H9 (cell line): ENCODE data around the gene FBXL13. TPM values are rescaled to one million over a fixed set of nuclear protein-coding genes. Genes with fewer than 3 reads are reported as not detected.

Experiments used
- DNase-seq: peaks from one replicate; pipeline ENCODE4 v3.0.0-alpha.2; 2017
- H2AFZ ChIP-seq: one replicate; pipeline ENCODE4 v1.6.1; 2013; ENCODE audit warnings: mild to moderate bottlenecking, low read length, control low read depth, moderate library complexity
- H2AK5ac ChIP-seq: 2 replicates; pipeline ENCODE4 v1.6.1; 2013; ENCODE audit warnings: low read length, control low read depth, mixed read lengths; ENCODE audit not compliant: insufficient read length
- H2BK120ac ChIP-seq: one replicate; pipeline ENCODE4 v1.6.1; 2013; ENCODE audit warnings: low read depth, mild to moderate bottlenecking, low read length, control low read depth, inconsistent platforms; ENCODE audit not compliant: poor library complexity, severe bottlenecking
- H2BK12ac ChIP-seq: 2 replicates; pipeline ENCODE4 v1.6.1; 2013; ENCODE audit warnings: low read length, control low read depth, mixed read lengths, low read depth; ENCODE audit not compliant: insufficient read length
- H2BK15ac ChIP-seq: 2 replicates; pipeline ENCODE4 v1.6.1; 2013; ENCODE audit warnings: low read depth, low read length, control low read depth
- H2BK20ac ChIP-seq: one replicate; pipeline ENCODE4 v1.6.1; 2013; ENCODE audit warnings: low read depth, mild to moderate bottlenecking, low read length, control low read depth, inconsistent platforms; ENCODE audit not compliant: poor library complexity, severe bottlenecking
- H2BK5ac ChIP-seq: 2 replicates; pipeline ENCODE4 v1.6.1; 2013; ENCODE audit warnings: low read length, control low read depth, mixed read lengths; ENCODE audit not compliant: insufficient read length
- H3K14ac ChIP-seq: 2 replicates; pipeline ENCODE4 v1.6.1; 2013; ENCODE audit warnings: low read length, control low read depth; ENCODE audit not compliant: insufficient read depth
- H3K18ac ChIP-seq: 2 replicates; pipeline ENCODE4 v1.6.1; 2013; ENCODE audit warnings: low read depth, mild to moderate bottlenecking, mixed read lengths, low read length, control low read depth; ENCODE audit not compliant: insufficient read length
- H3K23ac ChIP-seq: 2 replicates; pipeline ENCODE4 v1.6.1; 2013; ENCODE audit warnings: low read length, control low read depth, mixed read lengths, low read depth; ENCODE audit not compliant: insufficient read length
- H3K23me2 ChIP-seq: 2 replicates; pipeline ENCODE4 v1.6.1; 2013; ENCODE audit warnings: low read depth, mild to moderate bottlenecking, mixed read lengths, low read length, control low read depth; ENCODE audit not compliant: insufficient read length, poor library complexity, severe bottlenecking
- H3K27ac ChIP-seq: 2 replicates; pipeline ENCODE4 v1.5.1; 2013; ENCODE audit warnings: low read length, control low read depth, mixed read lengths, low read depth; ENCODE audit not compliant: insufficient read length
- H3K27me3 ChIP-seq: 2 replicates; pipeline ENCODE4 v1.6.1; 2013; ENCODE audit warnings: low read length, control low read depth, inconsistent platforms; ENCODE audit not compliant: insufficient read depth
- H3K4ac ChIP-seq: 2 replicates; pipeline ENCODE4 v1.6.1; 2013; ENCODE audit warnings: low read depth, mild to moderate bottlenecking, control low read depth, inconsistent platforms, low read length, moderate library complexity
- H3K4me1 ChIP-seq: 2 replicates; pipeline ENCODE4 v1.6.1; 2013; ENCODE audit warnings: low read length, control low read depth, inconsistent platforms; ENCODE audit not compliant: insufficient read depth
- H3K4me2 ChIP-seq: 2 replicates; pipeline ENCODE4 v1.6.1; 2013; ENCODE audit warnings: low read length, control low read depth, mixed read lengths; ENCODE audit not compliant: insufficient read length, insufficient read depth
- H3K56ac ChIP-seq: 2 replicates; pipeline ENCODE4 v1.6.1; 2013; ENCODE audit warnings: low read depth, mild to moderate bottlenecking, mixed read lengths, low read length, control low read depth; ENCODE audit not compliant: insufficient read length
- H3K79me1 ChIP-seq: 2 replicates; pipeline ENCODE4 v1.6.1; 2013; ENCODE audit warnings: low read depth, mild to moderate bottlenecking, moderate library complexity, low read length, control low read depth, inconsistent platforms; ENCODE audit not compliant: insufficient read depth, poor library complexity, severe bottlenecking
- H3K79me2 ChIP-seq: 2 replicates; pipeline ENCODE4 v1.6.1; 2013; ENCODE audit warnings: low read length, control low read depth, inconsistent platforms; ENCODE audit not compliant: insufficient read depth
- H3K9ac ChIP-seq: 2 replicates; pipeline ENCODE4 v1.6.1; 2013; ENCODE audit warnings: low read length, control low read depth, mixed read lengths; ENCODE audit not compliant: insufficient read length; ENCODE audit errors: extremely low read depth
- H3K9me3 ChIP-seq: one replicate; pipeline ENCODE4 v1.6.1; 2013; ENCODE audit warnings: low read depth, low read length, inconsistent platforms; ENCODE audit not compliant: control insufficient read depth
- H3T11ph ChIP-seq: one replicate; pipeline ENCODE4 v1.6.1; 2013; ENCODE audit warnings: mild to moderate bottlenecking, low read length, control low read depth, inconsistent platforms
- H4K20me1 ChIP-seq: one replicate; pipeline ENCODE4 v1.6.1; 2013; ENCODE audit not compliant: control insufficient read depth, insufficient read length, insufficient read depth
- H4K5ac ChIP-seq: 2 replicates; pipeline ENCODE4 v1.6.1; 2013; ENCODE audit warnings: low read depth, mild to moderate bottlenecking, mixed read lengths, low read length, control low read depth; ENCODE audit not compliant: insufficient read length
- H4K8ac ChIP-seq: replicated peaks from 2 replicates; pipeline ENCODE4 v1.6.1; 2013; ENCODE audit warnings: low read length, control low read depth, mixed read lengths, low read depth; ENCODE audit not compliant: insufficient read length
- H4K91ac ChIP-seq: 2 replicates; pipeline ENCODE4 v1.6.1; 2013; ENCODE audit warnings: low read depth, mild to moderate bottlenecking, moderate library complexity, mixed read lengths, low read length, control low read depth; ENCODE audit not compliant: insufficient read length
- H3K27ac Mint-ChIP-seq, 3 experiments: 2 replicates in 2 of 3; 3 replicates in 1 of 3; pipeline ENCODE4 v1.8.0; 2020 to 2021; ENCODE audit warnings: mixed read lengths in 3 of 3, mild to moderate bottlenecking in 1 of 3, moderate library complexity in 1 of 3
- H3K27me3 Mint-ChIP-seq: 2 replicates; pipeline ENCODE4 v1.8.0; 2021; ENCODE audit warnings: low read depth, mild to moderate bottlenecking, moderate library complexity, mixed read lengths
- H3K36me3 Mint-ChIP-seq, 3 experiments: 2 replicates in 2 of 3; 3 replicates in 1 of 3; pipeline ENCODE4 v1.8.0; 2020 to 2021; ENCODE audit warnings: low read depth in 3 of 3, mixed read lengths in 3 of 3; ENCODE audit not compliant: insufficient read depth in 1 of 3
- H3K4me1 Mint-ChIP-seq, 2 experiments: 2 replicates each; pipeline ENCODE4 v1.8.0; 2020; ENCODE audit warnings: mixed read lengths in 2 of 2
- H3K4me3 Mint-ChIP-seq, 2 experiments: 2 replicates in 1 of 2; 3 replicates in 1 of 2; pipeline ENCODE4 v1.8.0; 2020 to 2021; ENCODE audit warnings: mild to moderate bottlenecking in 2 of 2, mixed read lengths in 2 of 2, moderate library complexity in 1 of 2
- H3K9me3 Mint-ChIP-seq, 2 experiments: 2 replicates in 1 of 2; 3 replicates in 1 of 2; pipeline ENCODE4 v1.8.0; 2020; ENCODE audit warnings: mild to moderate bottlenecking in 2 of 2, mixed read lengths in 2 of 2, moderate library complexity in 1 of 2
- CTCF ChIP-seq: fragments of 200-600 bp; sonication (generic); conservative IDR thresholded peaks from 3 replicates; pipeline ENCODE4 v1.8.0; 2021; ENCODE audit warnings: antibody characterized with exemption, mild to moderate bottlenecking
- whole genome bisulfite sequencing: extraction: QIAGEN DNeasy Blood & Tissue Kit; methylation state at CpG from one replicate; pipeline ENCODE4 v1.1.7; 2013; ENCODE audit warnings: missing lambda C conversion rate, low lambda C conversion rate, mixed read lengths; ENCODE audit not compliant: insufficient read length; ENCODE audit errors: extremely low coverage; 5-methylcytosine and 5-hydroxymethylcytosine counted together
- total RNA-seq: library from RNA; stranded (reverse); gene quantifications from 2 replicates; pipeline ENCODE4 v1.2.1, GENCODE V29; 2021

The FBXL13 gene
- total RNA-seq, 1 experiment from 2014 or later: 4.4 TPM

DNA sequence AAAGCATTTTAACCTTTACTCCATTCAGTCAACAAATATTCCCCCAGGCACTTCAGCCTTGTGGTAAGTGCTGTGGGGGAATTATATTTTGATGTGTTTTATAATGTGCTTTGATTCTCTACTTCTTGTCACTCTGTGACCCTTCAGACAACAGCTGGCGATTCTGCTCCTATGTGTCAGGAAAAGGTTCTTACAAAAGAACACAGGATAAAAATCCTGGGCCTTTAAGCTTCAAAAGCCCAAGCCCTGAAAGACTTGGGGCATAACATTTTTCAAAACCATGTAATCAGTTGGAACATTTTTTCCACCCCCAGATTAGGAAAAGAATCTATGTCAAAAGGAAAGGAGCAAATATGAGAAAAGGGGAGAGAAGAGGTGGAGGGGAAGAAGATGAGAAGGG lies 199.6 kb downstream of the FBXL13 start:
- Histone ChIP-seq H4K5ac (no peak overlapping the region), H2BK20ac (no peak overlapping the region), H3K4ac (no peak overlapping the region), H3K4me2 (no peak overlapping the region), H4K91ac (no peak overlapping the region), H2BK120ac (no peak overlapping the region), H3K18ac (no peak overlapping the region), H4K8ac (no peak overlapping the region), H3K79me2 (no peaks in the 10 kb centered on the region), H3K14ac (no peak overlapping the region), H3K23me2 (no peaks in the 10 kb centered on the region), H2AFZ (no peak overlapping the region), H3K79me1 (no peaks in the 10 kb centered on the region), H2BK12ac (no peak overlapping the region), H3K23ac (no peak overlapping the region), H2BK5ac (no peak overlapping the region), H3K4me1 (no peaks in the 10 kb centered on the region), H3K56ac (no peak overlapping the region), H3K27ac (no peak overlapping the region), H3K9me3 (no peaks in the 10 kb centered on the region), H2AK5ac (no peak overlapping the region), H3K27me3 (no peaks in the 10 kb centered on the region), H2BK15ac (no peak overlapping the region), H4K20me1 (no peaks in the 10 kb centered on the region), H3K9ac (no peak overlapping the region), H3T11ph (no peak overlapping the region)
- no peaks in the 10 kb centered on the region for H3K4me1 Mint-ChIP-seq
- no peak for DNase-seq
- H3K27me3 Mint-ChIP-seq: no peaks in the 10 kb centered on the region
- H3K9me3 Mint-ChIP-seq: no peaks in the 10 kb centered on the region
- no peaks in the 10 kb centered on the region for H3K36me3 Mint-ChIP-seq
- no peak for TF ChIP-seq CTCF
- H3K27ac Mint-ChIP-seq: no peak overlapping the region
- H3K4me3 Mint-ChIP-seq: no peak overlapping the region
- no CpG with 5 or more reads among the region's 1 CpG for WGBS
